ENCODE results near the gene GAL3ST2. TPM values are rescaled to one million over a fixed set of nuclear protein-coding genes. Genes with fewer than 3 reads are reported as not detected.

GAL3ST2 gene
- total and polyA plus RNA-seq, 12 donors: 0.16 to 1.8 (median 0.61) TPM; not detected in 4

- Histone ChIP-seq H3K4me3 (no peak overlapping the region), H3K4me1 (replicated peaks in 1 of 2) (no peaks in the 10 kb centered on the region), H3K36me3 (replicated peaks in 1 of 2) (no peaks in the 10 kb centered on the region), H3K27me3 (no peaks in the 10 kb centered on the region), H3K27ac (no peak overlapping the region), H3K9me3 (replicated peaks in 1 of 3) (no peaks in the 10 kb centered on the region)
- TF ChIP-seq POLR2A (IDR thresholded peaks at IDR 0.05): no peak
- TF ChIP-seq CTCF (IDR thresholded peaks at IDR 0.05): no peak
- intact Hi-C loops (cut with DNase I): no loop called here
- DNase-seq: peak in 3 of 7 donors; percentile 14 to 42 (median 20)
- 91 to 97% (median 93%) methylated on average over 16 to 37 of the region's 37 CpGs for WGBS, 4 donors
Observed at GRCh38 chr2:241767464-241768250, 9.0 kb upstream of the GAL3ST2 start.

- Histone ChIP-seq H3K4me1 (replicated peaks in 1 of 2) (no peaks in the 10 kb centered on the region), H3K27me3 (no peaks in the 10 kb centered on the region), H3K9me3 (replicated peaks in 1 of 3) (no peaks in the 10 kb centered on the region), H3K36me3 (replicated peaks in 1 of 2) (no peaks in the 10 kb centered on the region), H3K4me3 (no peak overlapping the region), H3K27ac (no peak overlapping the region)
- TF ChIP-seq CTCF (IDR thresholded peaks at IDR 0.05) (no peak), POLR2A (IDR thresholded peaks at IDR 0.05) (no peak)
- 80 to 93% (median 88%) methylated on average over 12 to 29 of the region's 29 CpGs for WGBS, 4 donors
- intact Hi-C loops (cut with DNase I): no loop called here
- peak in 2 of 7 donors; percentile 14 to 40 for DNase-seq
Observed at GRCh38 chr2:241768251-241768711, 8.3 kb upstream of the GAL3ST2 start.

GRCh38 chr2:241768850-241769249 is 7.8 kb upstream of the GAL3ST2 start:
- intact Hi-C loops (cut with DNase I): no loop called here

GRCh38 chr2:241769819-241770184 is 6.8 kb upstream of the GAL3ST2 start:
- TF ChIP-seq CTCF (IDR thresholded peaks at IDR 0.05): no peak
- no peak for TF ChIP-seq POLR2A (IDR thresholded peaks at IDR 0.05)
- H3K4me3 ChIP-seq: no peak overlapping the region
- no peak overlapping the region for H3K27ac ChIP-seq
- H3K9me3 ChIP-seq (replicated peaks in 1 of 3): no peaks in the 10 kb centered on the region
- 56 to 91% (median 79%) methylated on average over 4 to 13 of the region's 13 CpGs for WGBS, 4 donors
- intact Hi-C loops (cut with DNase I): no loop called here
- H3K36me3 ChIP-seq (replicated peaks in 1 of 2): no peaks in the 10 kb centered on the region
- H3K27me3 ChIP-seq: peaks cover 9% of the 10 kb centered on the region
- H3K4me1 ChIP-seq (replicated peaks in 1 of 2): no peaks in the 10 kb centered on the region
- peak in 1 of 7 donors; percentile 37 for DNase-seq

More at GRCh38 chr2:241768850-241769249, 7.8 kb upstream of the GAL3ST2 start:
- TF ChIP-seq POLR2A (IDR thresholded peaks at IDR 0.05): no peak
- no peak for TF ChIP-seq CTCF (IDR thresholded peaks at IDR 0.05)
- peak in 2 of 7 donors; percentile 18 to 44 for DNase-seq
- 90 to 100% (median 95%) methylated on average over 1 to 11 of the region's 11 CpGs for WGBS, 4 donors
- H3K36me3 ChIP-seq (replicated peaks in 1 of 2): no peaks in the 10 kb centered on the region
- H3K27me3 ChIP-seq: peaks cover 4% of the 10 kb centered on the region
- no peaks in the 10 kb centered on the region for H3K4me1 ChIP-seq (replicated peaks in 1 of 2)
- no peak overlapping the region for H3K4me3 ChIP-seq
- no peak overlapping the region for H3K27ac ChIP-seq
- no peaks in the 10 kb centered on the region for H3K9me3 ChIP-seq (replicated peaks in 1 of 3)

All from adrenal gland (tissue), 12 donors.